Gastrocnemius medialis (tissue), 4 donors: ENCODE data around the gene MAD1L1. TPM values are rescaled to one million over a fixed set of nuclear protein-coding genes. Genes with fewer than 3 reads are reported as not detected.

Experiments used
- ATAC-seq, 2 donors: fragments of 150-250 bp; one replicate each; pipeline ENCODE4 v1.9.1; 2016
- DNase-seq, 2 donors: peaks; one replicate each; pipeline ENCODE4 v3.0.0-alpha.2; 2019
- H3K27ac ChIP-seq, 4 donors: fragments of 200-600 bp; sonication (generic); 1 replicate in 1 of 4; 2 replicates in 3 of 4; pipeline ENCODE4 v1.5.1; 2016 to 2018; ENCODE audit warnings: mild to moderate bottlenecking in 2 of 4, moderate library complexity in 1 of 4
- H3K27me3 ChIP-seq, 3 donors: fragments of 200-600 bp; sonication (generic) in 2 of 3; 1 replicate in 1 of 3; 2 replicates in 2 of 3; pipeline versions ENCODE4 v1.5.1 to v1.6.0; 2016 to 2019; ENCODE audit warnings: mild to moderate bottlenecking in 1 of 3, moderate library complexity in 1 of 3
- H3K36me3 ChIP-seq, 2 donors: fragments of 200-600 bp; sonication (generic) in 1 of 2; one replicate each; pipeline ENCODE4 v1.5.1; 2017 to 2018
- H3K4me1 ChIP-seq, 2 donors: fragments of 200-600 bp; sonication (generic) in 1 of 2; one replicate each; pipeline ENCODE4 v1.5.1; 2016 to 2017; ENCODE audit warnings: mild to moderate bottlenecking in 2 of 2
- H3K4me3 ChIP-seq, 4 donors: fragments of 200-600 bp; sonication (generic) in 3 of 4; 1 replicate in 1 of 4; 2 replicates in 3 of 4; pipeline ENCODE4 v1.5.1; 2016 to 2019; ENCODE audit warnings: mild to moderate bottlenecking in 2 of 4
- H3K9me3 ChIP-seq, 3 donors: fragments of 200-600 bp; sonication (generic) in 2 of 3; 1 replicate in 1 of 3; 2 replicates in 2 of 3; pipeline ENCODE4 v1.5.1; 2016 to 2019
- POLR2A ChIP-seq, 2 donors: fragments of 450-650 bp; IDR thresholded peaks; one replicate each; pipeline ENCODE4 v1.6.1; 2017; ENCODE audit warnings: antibody characterized with exemption in 2 of 2, mild to moderate bottlenecking in 2 of 2, moderate library complexity in 2 of 2
- in situ Hi-C, 4 donors: fragments of 200-750 bp; cut with MboI; loops; one replicate each; pipeline versions ENCODE4 v1.15.0 to v1.8.0; 2017; ENCODE audit warnings: low sequenced_read_pairs in 4 of 4
- intact Hi-C: fragments of 100-400 bp; cut with DNase I; formaldehyde crosslinking; loops from one replicate; pipeline ENCODE4 v1.15.1; 2023; ENCODE audit warnings: low total_unique reads
- total RNA-seq, 4 donors: library from RNA; depleted of rRNA; stranded (reverse); fragments of >200 nt; gene quantifications; one replicate each; pipeline versions ENCODE4 v1.1.0 to v1.2.3, GENCODE V29; 2016
- TF ChIP-seq, protein P1 (sequence below), 5 experiments: fragments of 450-650 bp in 3 of 5; fragments of 200-600 bp in 2 of 5; sonication (generic) in 2 of 5; IDR thresholded peaks in 4 of 5; conservative IDR thresholded peaks in 1 of 5; 1 replicate in 4 of 5; 2 replicates in 1 of 5; pipeline ENCODE4 v1.5.1; 2016 to 2019; ENCODE audit warnings: antibody characterized with exemption in 5 of 5, mild to moderate bottlenecking in 3 of 5, moderate library complexity in 3 of 5

Gene MAD1L1
- total RNA-seq, 4 donors from 2014 or later: 19.7 to 32.4 (median 22.7) TPM

DNA sequence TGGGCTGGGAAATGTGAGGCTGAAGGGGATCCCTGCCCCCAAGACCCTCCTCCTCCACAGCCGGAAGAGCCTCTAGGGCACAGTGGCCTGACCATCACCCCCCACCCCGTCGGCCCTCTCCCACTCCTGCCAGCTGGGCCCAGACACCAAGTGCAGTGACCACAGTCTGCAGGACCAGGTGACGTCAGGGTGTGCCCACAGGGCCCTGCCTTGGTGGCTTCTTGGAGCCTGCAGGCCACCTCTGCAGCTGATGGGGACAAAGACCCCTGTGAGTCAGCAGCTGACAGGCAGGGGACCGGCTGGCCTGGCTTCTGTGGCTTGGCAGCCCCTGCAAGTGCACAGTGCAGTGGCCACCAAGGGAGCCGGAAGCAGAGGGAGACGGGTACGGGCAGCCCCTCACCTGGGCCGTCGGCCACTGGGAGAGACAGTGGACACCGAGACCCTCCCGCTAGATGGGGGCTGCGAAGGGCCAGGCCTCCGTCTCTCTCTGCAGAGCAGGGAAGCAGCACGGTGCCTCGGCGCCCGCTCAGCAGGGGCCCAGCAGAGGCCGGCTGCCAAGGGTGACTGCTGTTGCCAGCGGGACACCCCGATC, 288.0 kb downstream of the MAD1L1 start:
- in situ Hi-C loops (no loop called here), intact Hi-C loops (no loop called here)
- no peaks in the 10 kb centered on the region for H3K36me3 ChIP-seq
- no peak overlapping the region for H3K4me3 ChIP-seq
- H3K9me3 ChIP-seq: no peaks in the 10 kb centered on the region
- ATAC-seq: no peak
- no peaks in the 10 kb centered on the region for H3K27me3 ChIP-seq
- TF ChIP-seq, protein P1, sequence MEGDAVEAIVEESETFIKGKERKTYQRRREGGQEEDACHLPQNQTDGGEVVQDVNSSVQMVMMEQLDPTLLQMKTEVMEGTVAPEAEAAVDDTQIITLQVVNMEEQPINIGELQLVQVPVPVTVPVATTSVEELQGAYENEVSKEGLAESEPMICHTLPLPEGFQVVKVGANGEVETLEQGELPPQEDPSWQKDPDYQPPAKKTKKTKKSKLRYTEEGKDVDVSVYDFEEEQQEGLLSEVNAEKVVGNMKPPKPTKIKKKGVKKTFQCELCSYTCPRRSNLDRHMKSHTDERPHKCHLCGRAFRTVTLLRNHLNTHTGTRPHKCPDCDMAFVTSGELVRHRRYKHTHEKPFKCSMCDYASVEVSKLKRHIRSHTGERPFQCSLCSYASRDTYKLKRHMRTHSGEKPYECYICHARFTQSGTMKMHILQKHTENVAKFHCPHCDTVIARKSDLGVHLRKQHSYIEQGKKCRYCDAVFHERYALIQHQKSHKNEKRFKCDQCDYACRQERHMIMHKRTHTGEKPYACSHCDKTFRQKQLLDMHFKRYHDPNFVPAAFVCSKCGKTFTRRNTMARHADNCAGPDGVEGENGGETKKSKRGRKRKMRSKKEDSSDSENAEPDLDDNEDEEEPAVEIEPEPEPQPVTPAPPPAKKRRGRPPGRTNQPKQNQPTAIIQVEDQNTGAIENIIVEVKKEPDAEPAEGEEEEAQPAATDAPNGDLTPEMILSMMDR (IDR thresholded peaks at IDR 0.05 in 4 of 5, conservative IDR thresholded peaks at IDR 0.05 in 1 of 5): no peak
- TF ChIP-seq POLR2A (IDR thresholded peaks at IDR 0.05): no peak
- no peak for DNase-seq
- no peaks in the 10 kb centered on the region for H3K4me1 ChIP-seq
- H3K27ac ChIP-seq: no peak overlapping the region

DNA sequence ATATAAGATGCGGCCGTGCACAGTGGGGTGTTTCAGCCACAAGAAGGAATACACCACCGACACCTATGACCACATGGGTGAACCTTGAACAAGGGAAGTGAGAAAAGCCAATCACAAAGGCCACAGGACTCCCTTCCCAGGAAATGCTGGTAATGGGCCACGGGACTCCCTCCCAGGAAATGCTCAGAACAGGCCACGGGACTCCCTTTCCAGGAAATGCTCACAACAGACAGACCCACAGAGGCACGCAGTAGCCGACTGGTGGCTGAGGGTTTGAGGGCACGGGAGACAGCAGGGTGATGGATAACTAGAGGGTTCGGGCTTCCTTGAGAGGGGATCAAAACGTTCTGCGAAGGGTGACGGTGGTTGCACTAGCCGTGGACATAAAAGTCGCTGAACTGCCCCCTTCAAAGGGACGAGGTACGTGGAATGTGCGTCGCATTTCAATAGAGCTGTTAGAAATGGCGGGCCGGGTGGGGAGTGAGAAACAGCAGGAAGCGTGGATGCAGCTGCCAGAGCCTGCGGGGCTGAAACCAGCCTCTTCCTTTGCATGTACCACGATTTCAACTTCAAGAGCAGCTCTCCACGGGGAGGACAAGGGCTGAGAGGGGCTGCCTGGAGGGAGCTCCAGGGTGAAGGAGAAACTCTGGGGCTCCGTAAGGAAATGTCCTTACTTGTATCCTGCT, 288.7 kb downstream of the MAD1L1 start:
- H3K27ac ChIP-seq: no peak overlapping the region
- no peaks in the 10 kb centered on the region for H3K9me3 ChIP-seq
- H3K36me3 ChIP-seq: no peaks in the 10 kb centered on the region
- no peaks in the 10 kb centered on the region for H3K27me3 ChIP-seq
- TF ChIP-seq, protein P1 (IDR thresholded peaks at IDR 0.05 in 4 of 5, conservative IDR thresholded peaks at IDR 0.05 in 1 of 5): no peak
- no peak for TF ChIP-seq POLR2A (IDR thresholded peaks at IDR 0.05)
- no peak overlapping the region for H3K4me3 ChIP-seq
- H3K4me1 ChIP-seq: no peaks in the 10 kb centered on the region
- in situ Hi-C loops (no loop called here), intact Hi-C loops (no loop called here)
- no peak for DNase-seq
- ATAC-seq: no peak

DNA sequence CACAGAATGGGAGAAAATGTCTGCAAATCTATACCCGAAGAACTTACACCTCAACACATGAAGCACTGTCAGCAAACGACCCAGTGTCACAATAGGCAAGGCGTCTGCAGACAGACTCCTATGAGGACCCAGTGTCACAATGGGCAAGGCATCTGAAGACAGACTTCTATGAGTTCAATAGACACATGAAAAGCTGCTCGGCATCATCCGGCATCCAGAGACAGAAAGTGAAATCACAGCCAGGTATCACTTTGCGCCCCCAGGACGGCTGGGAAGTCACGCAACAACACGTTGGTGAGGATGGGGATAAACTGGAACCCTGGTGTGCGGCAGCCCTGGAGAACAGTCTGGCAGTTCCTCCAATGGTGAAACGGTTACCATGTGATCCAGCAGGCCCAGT, 289.4 kb downstream of the MAD1L1 start:
- Histone ChIP-seq H3K27me3 (no peaks in the 10 kb centered on the region), H3K4me1 (no peaks in the 10 kb centered on the region), H3K27ac (no peak overlapping the region), H3K9me3 (no peaks in the 10 kb centered on the region), H3K4me3 (no peak overlapping the region), H3K36me3 (no peaks in the 10 kb centered on the region)
- DNase-seq (no peak), ATAC-seq (no peak)
- intact Hi-C loops (no loop called here), in situ Hi-C loops (no loop called here)
- TF ChIP-seq POLR2A (IDR thresholded peaks at IDR 0.05): no peak
- TF ChIP-seq, protein P1 (IDR thresholded peaks at IDR 0.05 in 4 of 5, conservative IDR thresholded peaks at IDR 0.05 in 1 of 5): no peak

DNA sequence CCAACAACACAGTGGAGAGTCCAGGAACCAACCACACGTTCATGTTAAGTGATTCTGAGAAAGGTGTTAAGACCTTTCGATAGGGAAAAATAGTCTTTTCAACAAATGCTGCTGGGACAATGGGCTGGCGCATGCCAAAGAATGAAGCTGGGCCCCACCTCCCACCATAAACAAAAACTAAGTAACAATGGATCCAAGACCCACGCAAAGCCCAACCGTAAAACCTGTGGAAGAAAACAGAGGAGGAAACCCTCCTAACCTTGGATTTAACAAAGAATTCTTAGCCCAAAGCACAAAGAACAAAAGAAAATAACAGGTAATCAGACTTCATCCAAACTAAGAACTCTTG, 289.8 kb downstream of the MAD1L1 start:
- no peak for ATAC-seq
- Histone ChIP-seq H3K27me3 (no peaks in the 10 kb centered on the region), H3K4me3 (no peak overlapping the region), H3K36me3 (no peaks in the 10 kb centered on the region), H3K4me1 (no peaks in the 10 kb centered on the region), H3K9me3 (no peaks in the 10 kb centered on the region), H3K27ac (no peak overlapping the region)
- TF ChIP-seq, protein P1 (IDR thresholded peaks at IDR 0.05 in 4 of 5, conservative IDR thresholded peaks at IDR 0.05 in 1 of 5): no peak
- no peak for TF ChIP-seq POLR2A (IDR thresholded peaks at IDR 0.05)
- in situ Hi-C loops (no loop called here), intact Hi-C loops (no loop called here)
- DNase-seq: no peak
